ENCODE measurements around the gene CAMK2D.

The CAMK2D gene

DNA sequence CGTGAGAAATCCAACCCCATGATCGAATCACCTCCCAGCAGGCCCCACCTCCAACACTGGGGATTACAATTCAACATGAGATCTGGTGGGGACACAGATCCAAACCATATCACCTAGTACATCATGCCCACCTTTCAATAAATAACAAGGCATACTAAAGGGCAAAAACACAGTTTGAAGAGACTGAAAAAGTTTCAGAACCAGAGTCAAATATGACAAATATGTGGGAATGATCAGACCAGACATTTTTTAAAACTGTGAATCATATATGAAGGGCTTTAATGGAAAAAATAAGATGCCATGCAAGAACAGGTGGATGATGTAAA is 167.3 kb downstream of the CAMK2D start:
- H3K9ac ChIP-seq (ENCODE audit: low read depth, low read length), result no peak overlapping the region
- H3K4me2 ChIP-seq (ENCODE audit: low read length), result no peak overlapping the region
- H3K4me3 ChIP-seq (ENCODE audit: low read length), result no peak overlapping the region
- H3K36me3 ChIP-seq (ENCODE audit: insufficient read depth, low read length), result no peaks in the 10 kb centered on the region
- H3K27me3 ChIP-seq (ENCODE audit: control insufficient read depth, insufficient read depth, low read length), result no peaks in the 10 kb centered on the region
- no peaks in the 10 kb centered on the region for H3K4me1 ChIP-seq (ENCODE audit: control insufficient read depth, insufficient read depth, low read length)
- H3K9me3 ChIP-seq (replicated peaks; ENCODE audit: low read length), result no peaks in the 10 kb centered on the region

DNA sequence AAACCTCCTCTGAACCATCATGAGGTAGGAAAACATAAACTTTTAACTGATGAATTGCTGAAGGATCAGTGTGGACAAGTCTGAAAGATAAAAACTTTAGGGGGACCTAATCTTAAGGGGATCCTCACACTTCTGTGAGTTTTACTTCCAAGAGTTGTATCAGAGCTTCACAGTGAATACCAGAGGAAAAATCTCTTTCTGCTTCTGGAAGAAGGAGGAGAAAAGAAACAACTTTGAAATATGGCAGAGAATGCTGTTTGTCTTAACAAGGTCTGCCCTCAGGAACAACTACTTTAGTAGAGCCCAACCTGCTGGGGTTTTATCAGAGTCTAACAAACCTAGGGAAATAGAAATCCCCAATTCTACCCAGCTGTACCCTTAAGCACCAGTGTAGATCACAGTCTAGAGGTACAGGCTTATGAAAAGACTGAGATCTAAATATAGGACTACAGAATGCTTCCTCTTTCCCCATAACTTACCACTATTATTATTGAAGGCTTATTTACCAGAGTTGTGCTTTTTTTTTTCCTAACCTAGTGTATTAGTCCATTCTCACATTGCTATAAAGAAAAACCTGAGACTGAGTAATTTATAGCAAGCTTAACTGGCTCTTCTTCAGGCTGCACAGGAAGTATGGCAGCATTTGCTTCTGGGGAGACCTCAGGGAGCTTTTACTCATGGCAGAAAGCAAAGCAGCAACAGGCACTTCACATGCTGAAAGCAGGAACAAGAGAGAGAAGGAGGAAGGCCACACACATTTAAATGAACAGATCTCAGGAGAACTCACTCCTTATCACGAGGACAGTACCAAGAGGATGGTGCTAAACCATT is 167.9 kb downstream of the CAMK2D start:
- Histone ChIP-seq H3K36me3 (ENCODE audit: insufficient read depth, low read length) (no peaks in the 10 kb centered on the region), H3K4me1 (ENCODE audit: control insufficient read depth, insufficient read depth, low read length) (no peaks in the 10 kb centered on the region), H3K9ac (ENCODE audit: low read depth, low read length) (no peak overlapping the region), H3K4me2 (ENCODE audit: low read length) (no peak overlapping the region), H3K27me3 (ENCODE audit: control insufficient read depth, insufficient read depth, low read length) (no peaks in the 10 kb centered on the region), H3K9me3 (replicated peaks; ENCODE audit: low read length) (no peaks in the 10 kb centered on the region), H3K4me3 (ENCODE audit: low read length) (no peak overlapping the region)

DNA sequence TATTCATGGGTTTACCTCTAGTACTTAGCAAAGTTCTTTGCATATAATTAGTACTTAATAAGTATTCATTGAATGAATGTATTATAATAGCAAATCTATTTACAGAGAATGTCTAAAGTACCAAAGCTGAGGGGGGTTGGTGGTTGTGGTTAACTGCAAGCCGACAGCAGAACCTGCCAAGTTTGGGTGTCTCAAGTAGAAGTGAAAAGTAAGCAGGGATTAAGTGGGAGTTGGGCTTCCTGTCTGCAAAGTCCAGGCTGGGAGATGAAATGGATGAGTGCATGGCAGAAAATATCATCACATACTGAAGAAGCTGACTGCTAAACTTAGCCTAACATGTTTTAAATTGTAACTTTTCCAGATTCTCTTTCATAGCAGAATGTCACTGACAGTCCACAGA is 169.6 kb downstream of the CAMK2D start:
- Histone ChIP-seq H3K4me1 (ENCODE audit: control insufficient read depth, insufficient read depth, low read length) (no peaks in the 10 kb centered on the region), H3K4me2 (ENCODE audit: low read length) (no peak overlapping the region), H3K9me3 (replicated peaks; ENCODE audit: low read length) (no peaks in the 10 kb centered on the region), H3K27me3 (ENCODE audit: control insufficient read depth, insufficient read depth, low read length) (no peaks in the 10 kb centered on the region), H3K36me3 (ENCODE audit: insufficient read depth, low read length) (no peaks in the 10 kb centered on the region), H3K4me3 (ENCODE audit: low read length) (no peak overlapping the region), H3K9ac (ENCODE audit: low read depth, low read length) (no peak overlapping the region)

DNA sequence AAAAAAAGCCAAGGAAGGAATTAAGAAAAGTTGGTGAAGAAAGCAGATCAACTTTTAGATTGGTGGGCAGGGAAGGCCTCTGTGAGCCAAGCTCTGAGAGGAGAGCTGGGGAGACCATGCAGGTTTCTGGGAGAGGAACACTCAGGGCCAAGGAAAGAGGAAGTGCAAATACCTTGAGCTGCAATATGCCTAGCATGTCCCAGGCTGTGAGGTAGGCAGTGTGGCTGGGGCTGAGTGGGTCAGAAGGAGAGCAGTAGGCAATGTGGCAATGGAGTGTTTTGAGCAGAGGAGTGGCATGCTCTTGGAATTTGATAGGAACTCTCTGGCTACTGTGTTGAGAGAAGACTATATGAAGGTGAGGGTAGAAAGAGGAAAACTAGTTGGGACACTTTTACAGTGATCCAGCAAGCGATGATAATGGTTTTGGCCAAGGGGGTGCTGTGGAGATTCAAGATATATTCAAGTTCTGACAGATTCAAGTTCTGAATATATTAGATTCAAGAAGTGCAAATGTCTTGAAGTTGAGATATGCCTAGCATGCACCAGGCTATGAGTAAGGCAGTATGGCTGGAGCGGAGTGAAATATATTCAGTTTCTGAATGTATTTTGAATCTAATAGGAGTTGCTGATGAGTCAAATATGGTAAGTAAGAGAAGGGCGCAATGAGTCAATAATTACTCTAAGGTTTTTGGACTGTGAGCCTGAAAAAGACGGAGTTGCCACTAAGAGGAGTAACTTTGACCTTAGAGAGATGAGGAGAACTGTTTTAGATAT is 172.5 kb downstream of the CAMK2D start:
- no peak overlapping the region for H3K4me3 ChIP-seq (ENCODE audit: low read length)
- no peaks in the 10 kb centered on the region for H3K9me3 ChIP-seq (replicated peaks; ENCODE audit: low read length)
- H3K4me1 ChIP-seq (ENCODE audit: control insufficient read depth, insufficient read depth, low read length), result peaks cover 11% of the 10 kb centered on the region
- H3K4me2 ChIP-seq (ENCODE audit: low read length), result no peak overlapping the region
- H3K27me3 ChIP-seq (ENCODE audit: control insufficient read depth, insufficient read depth, low read length), result no peaks in the 10 kb centered on the region
- no peaks in the 10 kb centered on the region for H3K36me3 ChIP-seq (ENCODE audit: insufficient read depth, low read length)
- H3K9ac ChIP-seq (ENCODE audit: low read depth, low read length), result no peak overlapping the region

DNA sequence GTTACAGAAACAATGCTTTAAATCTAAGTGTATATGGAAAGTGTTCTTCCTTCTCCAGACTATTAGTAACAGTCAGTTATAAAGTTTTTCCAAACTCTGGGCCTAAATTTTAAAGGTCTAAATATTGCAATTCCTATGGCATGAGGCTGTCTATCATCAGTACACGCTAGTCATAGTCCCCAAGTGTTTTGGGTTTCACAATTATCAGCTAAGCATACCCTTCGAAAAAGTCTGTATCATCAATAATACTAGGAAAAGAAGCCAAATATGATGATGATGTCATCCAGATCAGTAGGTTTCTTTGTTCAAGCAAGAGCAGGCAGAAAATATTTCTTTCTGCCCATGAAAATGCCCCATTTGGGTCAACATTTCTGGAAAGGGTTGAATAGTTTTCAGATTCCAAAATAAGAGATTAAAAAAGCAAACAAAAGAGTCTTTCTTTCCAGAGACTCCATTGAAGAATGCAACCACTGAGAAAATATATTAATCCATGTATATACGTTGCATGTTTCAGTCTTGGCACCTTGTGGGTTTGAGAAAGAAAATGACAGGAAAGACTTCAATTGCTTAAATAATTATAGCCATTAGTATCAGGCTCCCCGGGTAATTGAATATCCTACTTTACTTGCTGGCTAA is 173.8 kb downstream of the CAMK2D start:
- peaks cover 13% of the 10 kb centered on the region for H3K4me1 ChIP-seq (ENCODE audit: control insufficient read depth, insufficient read depth, low read length)
- no peaks in the 10 kb centered on the region for H3K9me3 ChIP-seq (replicated peaks; ENCODE audit: low read length)
- no peaks in the 10 kb centered on the region for H3K36me3 ChIP-seq (ENCODE audit: insufficient read depth, low read length)
- no peak overlapping the region for H3K4me2 ChIP-seq (ENCODE audit: low read length)
- H3K4me3 ChIP-seq (ENCODE audit: low read length), result no peak overlapping the region
- H3K27me3 ChIP-seq (ENCODE audit: control insufficient read depth, insufficient read depth, low read length), result no peaks in the 10 kb centered on the region
- no peak overlapping the region for H3K9ac ChIP-seq (ENCODE audit: low read depth, low read length)

DNA sequence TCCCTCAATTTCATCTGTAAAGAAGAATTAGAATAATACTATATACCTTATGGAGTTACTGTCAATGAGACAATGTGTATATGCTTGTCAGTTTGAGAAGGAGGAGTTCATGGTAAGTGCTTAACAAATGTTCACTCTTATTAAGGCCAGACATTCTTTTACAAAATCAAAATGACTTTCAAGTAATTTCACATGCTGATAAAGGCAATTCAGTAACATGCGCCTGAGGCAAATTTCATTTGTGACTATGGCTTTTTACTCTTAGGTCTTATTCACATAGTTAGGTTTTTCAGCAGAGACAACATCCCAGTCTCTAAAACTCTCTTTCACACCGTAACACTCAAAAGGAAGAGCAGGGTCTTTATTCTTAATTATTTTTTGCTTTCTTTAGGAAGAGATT is 174.4 kb downstream of the CAMK2D start:
- H3K36me3 ChIP-seq (ENCODE audit: insufficient read depth, low read length), result no peaks in the 10 kb centered on the region
- no peak overlapping the region for H3K4me3 ChIP-seq (ENCODE audit: low read length)
- H3K4me1 ChIP-seq (ENCODE audit: control insufficient read depth, insufficient read depth, low read length), result peaks cover 13% of the 10 kb centered on the region
- no peaks in the 10 kb centered on the region for H3K9me3 ChIP-seq (replicated peaks; ENCODE audit: low read length)
- H3K9ac ChIP-seq (ENCODE audit: low read depth, low read length), result no peak overlapping the region
- H3K27me3 ChIP-seq (ENCODE audit: control insufficient read depth, insufficient read depth, low read length), result no peaks in the 10 kb centered on the region
- no peak overlapping the region for H3K4me2 ChIP-seq (ENCODE audit: low read length)

DNA sequence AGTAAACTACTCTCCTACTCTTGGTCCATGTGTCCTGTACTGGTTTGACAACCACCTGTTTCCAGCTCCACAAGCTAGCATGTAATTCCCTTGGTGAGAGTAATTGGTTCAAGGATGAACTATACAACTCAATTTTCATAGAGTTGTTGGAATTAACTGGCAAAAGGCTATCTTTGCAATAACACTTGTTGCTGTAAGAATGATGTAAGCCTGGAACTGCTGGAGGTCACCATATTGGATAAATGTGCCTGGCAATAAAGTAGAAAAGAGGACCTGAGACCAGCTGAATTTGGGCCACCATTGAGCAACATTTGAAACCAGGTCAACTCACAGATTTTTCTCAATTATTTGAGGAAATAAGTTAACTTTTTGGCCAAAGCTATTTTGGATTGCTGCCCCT is 175.5 kb downstream of the CAMK2D start:
- Histone ChIP-seq H3K4me3 (ENCODE audit: low read length) (no peak overlapping the region), H3K36me3 (ENCODE audit: insufficient read depth, low read length) (no peaks in the 10 kb centered on the region), H3K9me3 (replicated peaks; ENCODE audit: low read length) (no peaks in the 10 kb centered on the region), H3K4me1 (ENCODE audit: control insufficient read depth, insufficient read depth, low read length) (peaks cover 13% of the 10 kb centered on the region), H3K4me2 (ENCODE audit: low read length) (no peak overlapping the region), H3K27me3 (ENCODE audit: control insufficient read depth, insufficient read depth, low read length) (no peaks in the 10 kb centered on the region), H3K9ac (ENCODE audit: low read depth, low read length) (no peak overlapping the region)

DNA sequence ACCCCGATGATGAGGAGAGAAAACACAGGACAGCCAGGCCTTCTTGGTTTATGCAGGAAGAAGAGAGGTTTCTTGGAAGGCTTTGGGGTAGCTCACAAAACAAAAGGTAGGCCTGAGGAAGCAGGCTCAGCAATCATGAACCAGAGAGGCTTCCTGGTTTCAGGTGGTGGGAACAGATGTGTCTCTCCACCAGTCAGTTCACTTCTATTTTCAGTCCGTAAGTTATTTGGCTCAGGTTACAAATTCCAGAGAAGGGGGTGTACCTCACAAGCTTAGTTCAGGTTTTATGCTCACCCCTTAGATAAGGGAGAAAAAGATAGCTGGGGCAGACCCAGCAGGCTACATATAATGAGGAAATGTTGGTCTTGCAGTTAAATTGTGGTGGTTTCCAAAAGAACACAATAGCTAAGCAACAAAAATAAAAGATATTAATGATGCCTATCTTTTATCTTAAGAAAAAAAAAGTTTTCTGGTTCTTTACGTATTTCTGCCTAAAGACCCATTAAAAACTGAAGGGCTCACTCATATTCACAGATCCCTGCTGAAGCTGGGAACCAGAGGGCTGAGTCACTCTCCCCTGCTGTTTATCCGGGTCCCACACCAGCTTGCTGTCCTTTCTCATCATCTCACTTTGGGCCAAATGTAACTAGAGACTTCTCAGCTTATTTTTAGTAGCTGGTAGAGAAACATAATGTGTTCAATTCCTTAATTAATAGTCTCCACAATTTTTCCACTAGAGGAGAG is 177.0 kb downstream of the CAMK2D start:
- no peaks in the 10 kb centered on the region for H3K27me3 ChIP-seq (ENCODE audit: control insufficient read depth, insufficient read depth, low read length)
- no peak overlapping the region for H3K4me2 ChIP-seq (ENCODE audit: low read length)
- no peak overlapping the region for H3K4me3 ChIP-seq (ENCODE audit: low read length)
- no peak overlapping the region for H3K9ac ChIP-seq (ENCODE audit: low read depth, low read length)
- H3K4me1 ChIP-seq (ENCODE audit: control insufficient read depth, insufficient read depth, low read length), result peaks cover 13% of the 10 kb centered on the region
- H3K9me3 ChIP-seq (replicated peaks; ENCODE audit: low read length), result no peaks in the 10 kb centered on the region
- H3K36me3 ChIP-seq (ENCODE audit: insufficient read depth, low read length), result no peaks in the 10 kb centered on the region

DNA sequence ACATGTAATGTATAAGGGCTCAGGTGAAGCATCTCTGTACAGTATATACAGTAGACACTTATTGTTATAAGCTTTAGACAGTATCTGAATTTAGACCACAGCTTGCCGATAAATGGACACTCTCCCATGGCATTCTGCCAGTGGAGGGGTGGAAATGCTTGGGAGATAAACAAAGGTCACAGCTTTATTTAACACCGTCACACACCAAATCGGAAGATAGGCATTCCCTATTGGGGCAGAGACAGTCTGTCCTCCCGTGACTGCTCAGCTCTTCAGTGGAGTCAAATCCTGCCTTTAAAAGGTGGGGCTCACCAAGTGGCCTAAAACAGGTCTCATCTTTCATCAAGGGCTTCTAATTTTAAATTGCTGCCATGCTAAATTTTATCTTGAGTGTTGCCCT is 178.8 kb downstream of the CAMK2D start:
- Histone ChIP-seq H3K9ac (ENCODE audit: low read depth, low read length) (no peak overlapping the region), H3K27me3 (ENCODE audit: control insufficient read depth, insufficient read depth, low read length) (no peaks in the 10 kb centered on the region), H3K4me2 (ENCODE audit: low read length) (no peak overlapping the region), H3K9me3 (replicated peaks; ENCODE audit: low read length) (no peaks in the 10 kb centered on the region), H3K36me3 (ENCODE audit: insufficient read depth, low read length) (no peaks in the 10 kb centered on the region), H3K4me1 (ENCODE audit: control insufficient read depth, insufficient read depth, low read length) (peaks cover 13% of the 10 kb centered on the region), H3K4me3 (ENCODE audit: low read length) (no peak overlapping the region)

DNA sequence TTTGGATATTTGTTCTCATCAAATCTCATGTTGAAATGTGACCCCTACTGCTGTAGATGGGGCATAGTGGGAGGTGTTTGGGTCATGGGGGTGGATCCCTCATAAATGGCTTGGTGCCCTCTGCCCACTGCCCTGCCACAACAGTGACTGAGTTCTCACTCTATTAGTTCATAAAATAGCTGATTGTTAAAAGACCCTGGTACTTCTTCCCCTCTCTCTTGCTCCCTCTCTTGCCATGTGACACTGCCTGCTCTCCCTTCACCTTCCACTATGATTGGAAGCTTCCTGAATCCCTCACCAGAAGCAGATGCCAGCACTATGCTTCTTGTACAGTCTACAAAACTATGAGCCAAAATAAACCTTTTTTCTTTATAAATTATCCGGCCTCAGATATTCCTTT is 182.2 kb downstream of the CAMK2D start:
- H3K4me1 ChIP-seq (ENCODE audit: control insufficient read depth, insufficient read depth, low read length), result peaks cover 28% of the 10 kb centered on the region
- H3K9ac ChIP-seq (ENCODE audit: low read depth, low read length), result no peak overlapping the region
- no peaks in the 10 kb centered on the region for H3K27me3 ChIP-seq (ENCODE audit: control insufficient read depth, insufficient read depth, low read length)
- H3K4me2 ChIP-seq (ENCODE audit: low read length), result no peak overlapping the region
- H3K9me3 ChIP-seq (replicated peaks; ENCODE audit: low read length), result no peaks in the 10 kb centered on the region
- no peaks in the 10 kb centered on the region for H3K36me3 ChIP-seq (ENCODE audit: insufficient read depth, low read length)
- H3K4me3 ChIP-seq (ENCODE audit: low read length), result no peak overlapping the region

DNA sequence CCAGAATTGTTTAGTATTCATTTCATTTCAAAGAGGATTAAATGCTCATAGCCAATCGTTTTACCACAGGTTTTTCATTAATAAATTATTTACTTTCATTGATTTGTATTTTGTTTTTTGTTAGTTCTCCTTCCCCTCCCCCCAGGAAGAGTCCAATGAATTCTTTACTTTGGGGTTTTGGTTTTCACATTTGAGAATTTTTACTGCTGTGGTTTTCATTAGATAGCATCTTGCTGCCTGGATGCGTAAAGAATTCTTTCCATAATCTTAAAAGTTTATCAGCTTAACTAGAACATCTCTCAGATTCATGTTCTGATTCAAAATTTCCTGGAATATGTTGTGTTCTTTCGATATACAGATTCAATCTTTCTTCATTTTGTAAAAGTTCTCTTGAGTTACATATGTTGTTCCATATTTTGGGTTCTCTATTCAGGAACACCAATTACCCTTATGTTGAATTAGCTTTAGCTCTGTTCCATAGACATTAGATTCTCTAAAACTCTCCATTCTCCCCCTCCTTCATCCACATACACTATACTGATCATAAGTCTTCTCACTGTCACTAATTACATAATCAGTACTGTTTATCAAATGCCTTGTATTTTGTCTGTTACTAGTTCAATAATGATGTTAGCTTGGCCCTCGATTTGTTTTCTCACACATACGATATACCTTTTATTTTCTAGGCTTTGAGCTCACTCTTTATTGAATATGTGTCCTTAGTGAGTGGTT is 184.4 kb downstream of the CAMK2D start:
- Histone ChIP-seq H3K4me2 (ENCODE audit: low read length) (no peak overlapping the region), H3K36me3 (ENCODE audit: insufficient read depth, low read length) (no peaks in the 10 kb centered on the region), H3K4me3 (ENCODE audit: low read length) (no peak overlapping the region), H3K9me3 (replicated peaks; ENCODE audit: low read length) (no peaks in the 10 kb centered on the region), H3K9ac (ENCODE audit: low read depth, low read length) (no peak overlapping the region), H3K27me3 (ENCODE audit: control insufficient read depth, insufficient read depth, low read length) (no peaks in the 10 kb centered on the region), H3K4me1 (ENCODE audit: control insufficient read depth, insufficient read depth, low read length) (peaks cover 29% of the 10 kb centered on the region)
